Lung (tissue), 12 donors: ENCODE data around the gene SORL1. TPM values are rescaled to one million over a fixed set of nuclear protein-coding genes. Genes with fewer than 3 reads are reported as not detected.

Source experiments
- ATAC-seq: fragments of 200-7000 bp; cut with Tn5 transposase; one replicate; pipeline ENCODE4 v1.9.1; 2020; ENCODE audit warnings: moderate number of reproducible peaks; ENCODE audit not compliant: insufficient read depth, low FRiP score
- DNase-seq, 3 donors: peaks; one replicate each; pipeline ENCODE4 v3.0.0-alpha.2; 2013 to 2017
- H3K27ac ChIP-seq, 2 donors: one replicate each; pipeline ENCODE4 v1.5.1; 2013; ENCODE audit warnings: mild to moderate bottlenecking in 2 of 2, moderate library complexity in 2 of 2, control low read depth in 1 of 2, inconsistent platforms in 1 of 2, low read depth in 1 of 2, low read length in 1 of 2
- H3K27me3 ChIP-seq, 3 donors: one replicate each; pipeline ENCODE4 v1.5.1; 2013; ENCODE audit warnings: low read length in 2 of 3; ENCODE audit not compliant: control insufficient read depth in 3 of 3, insufficient read depth in 3 of 3
- H3K36me3 ChIP-seq, 4 donors: one replicate each; pipeline ENCODE4 v1.5.1; 2013; ENCODE audit warnings: low read length in 4 of 4, mild to moderate bottlenecking in 1 of 4, moderate library complexity in 1 of 4; ENCODE audit not compliant: control insufficient read depth in 4 of 4, insufficient read depth in 4 of 4
- H3K4me1 ChIP-seq, 5 donors: one replicate each; pipeline ENCODE4 v1.5.1; 2013; ENCODE audit warnings: low read length in 5 of 5, mild to moderate bottlenecking in 2 of 5, moderate library complexity in 1 of 5; ENCODE audit not compliant: control insufficient read depth in 5 of 5, insufficient read depth in 5 of 5
- H3K4me3 ChIP-seq: one replicate; pipeline ENCODE4 v1.5.1; 2013; ENCODE audit warnings: mild to moderate bottlenecking, control low read depth, moderate library complexity
- H3K9ac ChIP-seq, 2 donors: one replicate each; pipeline ENCODE4 v1.5.1; 2013; ENCODE audit warnings: low read length in 2 of 2, control low read depth in 1 of 2; ENCODE audit not compliant: insufficient read depth in 1 of 2
- H3K9me3 ChIP-seq, 4 donors: one replicate each; pipeline ENCODE4 v1.5.1; 2013; ENCODE audit warnings: low read length in 3 of 4, mild to moderate bottlenecking in 1 of 4, moderate library complexity in 1 of 4; ENCODE audit not compliant: control insufficient read depth in 4 of 4, insufficient read depth in 3 of 4
- CTCF ChIP-seq: IDR thresholded peaks from 2 replicates; pipeline ENCODE4 v1.5.1; 2012; ENCODE audit warnings: mild to moderate bottlenecking; ENCODE audit errors: control extremely low read depth, extremely low read depth
- WGBS, 2 donors: extraction: QIAGEN DNeasy Blood & Tissue Kit; methylation state at CpG; one replicate each; pipeline ENCODE4 v1.1.7; 2013; 5-methylcytosine and 5-hydroxymethylcytosine counted together
- polyA plus RNA-seq, 2 donors: library from polyadenylated mRNA; stranded (reverse); fragments of 200-250 nt; gene quantifications; one replicate each; pipeline ENCODE4 v1.2.1, GENCODE V29; 2013
- total RNA-seq, 2 donors: library from RNA; depleted of rRNA in 1 of 2; stranded (reverse); fragments of >200 nt in 1 of 2; gene quantifications; one replicate each; pipeline ENCODE4 v1.2.1, GENCODE V29; 2014 to 2021
- donor health status: control.
- donor health status: control.
- donor health status: Bipolar disorder and iron deficiency.
- donor health status: healthy.
- donor health status: DM: yes; HTN: yes; CAD: no.

SORL1 gene
- total and polyA plus RNA-seq, 4 donors: 1.9 to 67.0 (median 49.2) TPM

- H3K27me3 ChIP-seq: no peaks in the 10 kb centered on the region
- no peak overlapping the region for H3K4me3 ChIP-seq
- no peaks in the 10 kb centered on the region for H3K4me1 ChIP-seq
- H3K9me3 ChIP-seq: peaks cover 0 to 2% (median 0%) of the 10 kb centered on the region in 4 donors
- no peak for ATAC-seq
- H3K36me3 ChIP-seq: no peaks in the 10 kb centered on the region
- no peak for TF ChIP-seq CTCF
- WGBS, 2 donors: 79 to 80% methylated on average over 6 of the region's 6 CpGs
- DNase-seq: peak in 1 of 3 donors; percentile 19
- no peak overlapping the region for H3K27ac ChIP-seq
- H3K9ac ChIP-seq: no peak overlapping the region
Observed at GRCh38 chr11:121649798-121650197, 197.7 kb downstream of the SORL1 start.

- no peak for ATAC-seq
- no peak for DNase-seq
- H3K4me3 ChIP-seq: no peak overlapping the region
- WGBS, 2 donors: 66 to 77% methylated on average over 12 of the region's 12 CpGs
- H3K27me3 ChIP-seq: no peaks in the 10 kb centered on the region
- peaks cover 0 to 6% (median 0%) of the 10 kb centered on the region in 5 donors for H3K4me1 ChIP-seq
- H3K36me3 ChIP-seq: no peaks in the 10 kb centered on the region
- no peak for TF ChIP-seq CTCF
- H3K9ac ChIP-seq: no peak overlapping the region
- H3K27ac ChIP-seq: no peak overlapping the region
- H3K9me3 ChIP-seq: peaks cover 0 to 2% (median 0%) of the 10 kb centered on the region in 4 donors
Observed at GRCh38 chr11:121650351-121651256, 198.5 kb downstream of the SORL1 start.

DNA sequence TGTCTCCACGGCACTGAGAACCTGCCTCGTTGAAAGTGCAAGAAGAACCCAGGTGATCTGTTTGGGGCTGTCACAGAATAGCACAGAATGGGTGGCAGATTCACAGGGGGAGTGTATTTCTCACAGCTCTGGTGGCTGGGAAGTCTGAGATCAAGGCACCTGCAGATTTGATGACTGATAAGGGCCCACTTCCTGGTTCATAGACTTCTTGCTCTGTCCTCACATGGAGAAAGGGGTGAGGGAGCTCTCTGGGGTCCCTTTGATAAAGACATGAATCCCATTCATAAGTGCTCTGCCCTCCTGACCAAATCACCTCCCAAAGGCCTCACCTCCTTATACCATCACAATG lies 199.1 kb downstream of the SORL1 start:
- no peak for TF ChIP-seq CTCF
- no peak overlapping the region for H3K27ac ChIP-seq
- ATAC-seq (no peak), DNase-seq (no peak)
- no peak overlapping the region for H3K9ac ChIP-seq
- 75 to 84% methylated on average over 2 of the region's 2 CpGs for WGBS, 2 donors
- H3K27me3 ChIP-seq: no peaks in the 10 kb centered on the region
- peaks cover 0 to 8% (median 0%) of the 10 kb centered on the region in 5 donors for H3K4me1 ChIP-seq
- no peak overlapping the region for H3K4me3 ChIP-seq
- H3K9me3 ChIP-seq: no peaks in the 10 kb centered on the region
- no peaks in the 10 kb centered on the region for H3K36me3 ChIP-seq
